SHP77 treated with DMSO at 0.1 percent for 48 hours (cell line): Measurements from ENCODE around the gene ZFP1.

ENCODE experiments used
- DNase-seq: peaks from one replicate; lab custom pipeline; 2025; lab: John Stamatoyannopoulos, UW

ZFP1 gene

DNA sequence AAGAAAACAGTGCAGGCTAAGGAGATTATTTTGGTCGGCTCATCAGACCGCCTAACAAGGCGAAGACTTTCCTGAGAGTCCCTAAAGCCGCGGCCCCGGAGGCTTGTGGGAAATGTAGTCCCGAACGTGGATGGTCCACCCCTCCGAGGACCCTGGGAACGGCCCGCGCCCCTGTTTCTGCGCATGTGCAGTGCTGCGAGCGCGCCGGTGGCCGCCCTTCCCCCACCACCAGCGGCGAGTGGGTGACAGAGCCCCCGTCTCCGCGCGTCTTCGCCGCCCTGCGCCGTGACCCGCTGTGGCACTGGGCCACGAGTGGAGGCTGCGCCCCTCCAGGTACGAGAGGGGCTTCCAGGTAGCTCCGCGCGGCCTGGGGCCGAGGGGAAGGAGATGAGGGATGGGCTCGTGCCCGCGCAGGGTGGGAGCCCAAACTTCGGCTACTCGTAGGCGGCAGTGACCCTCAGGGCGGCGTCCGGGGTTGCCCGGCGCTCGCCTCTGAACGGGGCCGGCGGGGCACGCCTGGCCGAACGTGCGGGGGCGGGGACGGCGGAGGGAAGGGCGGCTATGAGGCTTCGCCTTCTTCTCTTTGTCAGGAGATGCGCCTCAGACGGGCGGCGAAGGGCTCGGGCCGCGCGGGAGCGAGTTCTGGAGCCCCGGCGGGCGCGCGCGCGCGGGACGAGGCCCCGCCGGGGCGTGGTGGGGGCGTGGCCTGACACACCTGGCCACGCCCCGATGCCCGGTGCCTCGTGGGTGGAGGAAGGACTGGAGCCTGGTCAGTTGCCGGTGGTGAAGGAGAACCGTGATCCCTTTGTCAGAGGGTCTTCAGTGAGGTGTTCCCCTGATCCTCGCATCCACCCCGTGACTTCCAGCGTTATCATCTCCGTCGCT, at the start of gene ZFP1:
ZFP1 (plus strand) TSS at position 214 of the 885 bp plus-strand sequence. CDS start 4,428 bp downstream, outside the sequence.
- DNase-seq, result peak; percentile 80

DNA sequence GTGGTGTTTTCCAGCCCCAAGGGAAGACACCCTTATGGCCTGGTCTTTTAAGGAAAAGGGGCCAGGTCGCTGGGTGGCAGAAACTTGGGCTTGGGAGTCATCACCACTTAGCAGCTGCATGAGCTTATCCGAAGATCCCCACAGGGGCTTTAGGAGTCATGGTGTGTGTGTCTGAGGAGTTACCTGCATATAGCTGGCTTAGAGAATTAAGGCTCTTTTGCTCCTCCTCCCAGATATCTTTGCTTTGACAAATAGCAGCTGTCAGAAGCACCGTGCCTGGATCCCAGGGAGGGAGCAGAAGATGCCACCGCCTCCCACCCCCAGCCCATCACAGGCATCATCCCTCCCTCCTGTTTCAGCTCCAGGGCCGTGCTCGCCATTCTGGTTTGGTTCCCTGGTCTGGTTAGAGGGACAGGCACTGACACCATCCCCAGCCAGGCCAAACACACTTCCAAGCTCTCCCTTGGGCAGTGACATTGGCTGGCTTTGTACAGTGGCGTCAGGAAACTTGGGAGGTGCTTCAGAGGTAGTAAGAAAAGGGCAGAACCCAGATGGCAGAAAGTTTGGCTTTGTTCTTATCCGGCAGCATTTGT, 49.2 kb upstream of the ZFP1 start:
- DNase-seq, result no peak

DNA sequence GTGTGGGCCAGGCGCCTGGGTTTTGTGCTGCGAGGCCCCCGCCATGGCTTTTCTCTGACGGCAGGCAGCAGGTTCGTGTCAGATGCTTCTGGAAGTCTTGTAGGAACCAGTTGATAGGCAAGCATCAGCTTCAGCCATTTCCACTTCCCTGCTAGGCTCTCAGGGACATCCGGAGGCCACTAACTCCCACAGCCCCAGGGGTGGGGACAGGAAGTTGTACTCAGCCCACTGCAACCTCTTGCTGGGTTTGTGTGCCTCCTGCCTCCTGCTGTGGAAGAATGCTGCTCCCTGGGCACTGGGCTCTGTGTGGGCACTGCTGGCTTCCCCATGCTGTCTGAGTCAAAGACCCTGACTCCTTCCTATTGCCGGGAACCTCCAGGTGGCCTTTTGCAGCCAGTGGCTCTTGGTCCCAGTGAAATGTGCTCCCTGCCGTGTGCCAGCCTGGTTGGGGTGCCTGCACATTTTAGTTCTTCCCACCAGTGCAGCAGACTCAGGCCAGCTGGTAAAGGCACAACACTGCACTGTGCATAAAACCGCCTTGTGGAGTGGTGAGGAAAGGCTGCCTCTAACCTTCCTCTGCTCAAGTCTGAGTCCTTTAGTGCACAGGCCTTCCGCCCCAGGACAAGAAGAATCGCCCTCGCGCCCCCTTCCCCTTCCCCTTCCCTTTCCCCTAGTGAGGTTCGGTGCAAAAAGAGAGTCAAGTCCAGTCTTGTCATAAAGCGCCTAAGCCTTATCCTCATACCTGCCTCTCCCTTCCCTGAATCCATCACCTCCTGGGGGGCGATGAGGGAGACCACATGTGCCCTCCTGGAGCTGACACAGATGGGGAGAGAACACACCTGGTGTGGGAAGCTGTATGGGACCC, 48.4 kb upstream of the ZFP1 start:
- no peak for DNase-seq

DNA sequence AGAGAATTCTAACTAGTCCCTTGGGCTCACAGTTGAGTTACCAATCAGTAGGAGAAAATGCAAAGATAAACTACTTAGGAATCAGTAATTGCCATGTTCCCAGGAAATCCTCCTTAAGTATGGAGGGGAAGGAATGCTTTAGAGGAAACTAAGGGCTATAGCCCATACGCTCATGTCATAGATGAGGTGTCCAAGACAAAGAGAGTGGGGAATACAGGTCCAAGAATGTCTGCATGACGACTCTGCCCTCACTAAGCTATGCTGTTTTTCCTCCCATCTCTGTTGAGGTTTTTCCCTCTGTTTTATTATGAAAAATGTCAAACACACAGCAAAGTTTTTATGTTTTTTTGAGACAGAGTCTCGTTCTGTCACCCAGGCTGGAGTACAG, 47.7 kb upstream of the ZFP1 start:
- no peak for DNase-seq

DNA sequence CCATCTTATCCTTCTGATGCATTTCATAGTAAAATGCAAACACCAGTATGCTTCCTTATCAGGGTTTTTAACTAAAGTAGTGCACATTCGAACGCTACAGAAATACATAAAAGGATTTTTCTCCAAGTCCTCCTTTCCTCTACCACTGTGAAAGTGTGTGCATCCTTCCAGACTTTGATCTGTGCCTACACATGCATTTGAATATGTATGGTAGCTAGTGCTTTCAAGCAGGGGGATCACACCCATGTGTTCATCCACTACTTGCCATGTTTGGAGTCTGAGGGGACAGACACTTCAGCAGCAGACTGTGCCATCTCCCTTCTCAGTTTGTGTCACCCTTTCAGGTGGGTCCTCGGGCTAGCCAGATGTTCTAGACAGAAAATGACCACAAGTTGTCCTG, 46.7 kb upstream of the ZFP1 start:
- no peak for DNase-seq

DNA sequence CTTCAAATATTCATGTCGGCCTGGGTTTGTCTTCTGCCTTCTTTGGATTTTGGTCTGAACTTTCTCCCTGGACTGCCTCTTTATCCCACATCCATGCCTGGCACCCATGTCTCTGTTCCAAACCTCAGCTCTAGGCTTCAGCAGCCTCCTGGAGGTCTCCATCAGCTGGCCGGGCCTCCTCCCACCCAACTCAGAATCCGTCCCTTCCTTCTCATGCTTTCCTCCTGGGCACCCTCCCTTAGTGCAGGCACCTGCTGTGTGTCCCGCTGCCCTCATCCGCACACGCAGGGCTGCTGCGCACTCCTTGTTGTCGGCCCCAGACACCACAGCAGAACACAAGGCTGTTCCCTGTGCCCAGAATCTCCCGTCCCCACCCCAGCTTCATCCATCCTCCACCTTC, 45.7 kb upstream of the ZFP1 start:
- DNase-seq, result no peak

DNA sequence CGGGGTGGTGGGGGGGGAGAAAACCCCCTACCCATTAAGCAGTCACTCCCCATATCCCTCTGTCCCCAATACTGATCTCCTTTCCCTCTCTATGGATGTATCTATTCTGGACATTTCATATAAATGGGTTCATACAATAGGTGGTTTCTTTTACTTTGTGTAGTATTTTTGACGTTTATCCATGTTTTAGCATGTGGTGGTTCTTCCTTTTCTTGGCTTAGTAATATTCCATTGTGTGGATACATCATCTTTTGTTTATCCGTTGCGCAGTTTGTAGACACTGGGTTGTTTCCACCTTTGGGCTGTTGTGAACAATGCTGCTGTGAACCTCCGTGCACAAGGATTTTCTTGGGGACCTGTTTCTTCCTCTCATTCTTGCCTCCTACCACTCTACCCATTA, 44.3 kb upstream of the ZFP1 start:
- no peak for DNase-seq

DNA sequence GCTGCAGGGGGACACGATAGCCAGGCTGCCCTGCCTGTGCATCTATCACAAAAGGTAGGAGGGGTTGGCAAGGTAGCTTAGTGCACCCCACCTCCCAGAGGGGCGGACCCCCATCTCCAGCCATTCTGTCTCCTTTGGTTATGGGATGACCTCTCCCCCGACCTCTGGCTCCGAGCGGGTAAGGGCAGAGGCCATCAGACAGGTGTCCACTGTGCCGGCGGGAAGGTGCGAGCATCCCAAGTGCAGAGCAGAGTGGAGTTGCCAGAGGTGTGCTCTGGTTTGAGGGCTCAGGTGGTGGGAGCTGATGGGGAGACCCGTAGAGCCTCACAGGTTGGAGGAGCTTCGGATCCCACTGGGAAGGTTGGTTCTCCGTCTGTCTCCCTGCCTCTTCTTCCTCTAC, 43.5 kb upstream of the ZFP1 start:
- DNase-seq, result no peak

DNA sequence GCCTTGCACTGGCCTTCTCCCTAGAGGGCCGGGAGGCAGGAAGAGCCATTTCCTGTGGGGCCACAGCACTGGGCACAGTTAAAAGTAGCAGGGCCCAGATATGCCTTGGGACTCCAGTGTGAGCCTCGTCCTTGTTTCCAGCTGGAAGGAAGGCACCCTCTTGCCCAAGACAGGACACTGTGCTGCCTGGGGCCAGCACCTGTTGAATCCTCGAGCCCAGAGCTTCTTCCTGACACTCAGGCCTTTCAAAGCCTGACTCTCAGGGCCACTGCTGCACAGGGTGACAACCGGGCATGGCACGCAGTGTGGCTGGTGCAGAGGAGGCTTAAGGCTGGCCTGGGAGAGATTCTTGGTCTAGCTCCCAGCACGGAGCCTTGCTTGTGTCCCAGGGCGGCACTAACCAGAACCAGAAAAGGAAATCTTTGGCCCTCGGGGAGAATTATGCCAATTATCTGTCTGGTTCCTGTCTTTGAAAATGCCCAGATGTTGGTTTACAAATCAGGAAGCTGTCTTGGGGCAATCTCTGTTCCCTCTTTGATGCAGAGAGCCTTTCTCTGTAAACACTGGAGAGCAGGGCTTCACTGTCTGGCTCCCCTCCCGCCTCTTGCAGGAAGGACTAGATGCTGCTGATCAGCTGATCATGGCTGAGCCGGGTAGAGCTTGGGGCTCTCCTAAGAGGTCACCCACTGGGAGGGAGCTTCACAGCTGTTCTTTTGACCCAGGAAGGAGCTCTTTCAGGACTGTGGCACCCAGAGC, 42.8 kb upstream of the ZFP1 start:
- DNase-seq, result no peak

DNA sequence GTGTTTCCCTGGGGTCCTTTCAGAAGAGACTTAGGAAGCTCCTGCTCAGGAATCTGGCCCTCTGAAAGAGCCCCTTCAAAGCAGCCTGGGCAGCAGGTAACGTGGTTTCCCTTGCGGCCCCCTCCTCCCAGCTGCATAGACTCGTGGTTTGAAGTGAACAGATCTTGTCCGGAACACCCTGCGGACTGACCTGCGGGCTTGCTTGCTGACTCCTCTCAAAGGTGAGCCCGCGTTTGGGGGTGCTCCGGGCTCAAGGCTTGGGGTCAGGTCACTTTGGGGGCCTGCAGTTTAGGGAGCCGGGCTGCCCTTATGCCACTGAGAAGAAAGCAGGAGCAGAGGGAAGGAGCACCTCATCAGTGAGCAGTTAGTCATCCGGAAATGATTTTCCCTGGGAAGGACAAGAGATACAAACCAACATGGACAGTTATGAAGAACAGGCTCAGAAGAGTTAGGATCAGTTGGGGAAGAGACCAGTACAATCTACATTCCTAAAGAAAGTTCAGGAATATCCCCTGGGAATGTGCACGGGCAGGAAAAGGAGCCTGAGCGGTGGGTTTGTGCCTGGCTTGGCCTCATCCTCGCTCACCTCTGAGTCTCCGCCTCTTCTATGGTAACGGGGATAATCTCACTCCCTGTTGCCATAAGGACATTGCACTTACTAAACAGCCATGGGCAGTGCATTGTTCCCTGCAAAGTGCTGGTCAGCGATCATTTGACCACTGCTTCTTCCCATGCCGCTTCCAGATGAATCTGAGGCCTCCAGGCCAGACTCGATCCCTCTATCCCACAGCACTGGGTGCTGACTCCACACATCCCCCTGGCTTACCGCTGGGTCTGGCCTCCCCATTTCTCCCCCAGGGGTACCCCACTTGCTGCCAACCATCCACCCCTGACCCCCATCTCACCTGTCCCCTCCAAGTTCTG, 41.7 kb upstream of the ZFP1 start:
- DNase-seq, result no peak

DNA sequence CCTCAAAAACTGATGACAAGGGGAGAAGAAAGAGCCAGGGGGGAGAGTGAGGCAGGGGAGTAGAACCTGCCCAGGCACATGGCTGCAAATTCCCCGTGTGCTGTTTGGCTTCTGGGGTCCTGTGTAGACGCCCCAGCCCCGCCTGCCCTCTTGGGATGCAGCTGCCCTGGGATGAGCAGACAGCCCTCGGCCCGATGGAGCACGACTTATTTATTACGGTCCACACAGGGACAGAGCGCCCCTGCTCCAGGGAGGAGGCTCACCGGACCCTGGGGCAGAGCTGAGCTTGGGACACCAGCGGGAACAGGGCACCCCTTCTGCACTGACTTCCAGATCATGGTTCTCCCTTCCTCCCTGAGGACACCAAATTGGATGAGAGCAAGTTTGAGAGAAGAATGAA, 40.8 kb upstream of the ZFP1 start:
- DNase-seq, result no peak

DNA sequence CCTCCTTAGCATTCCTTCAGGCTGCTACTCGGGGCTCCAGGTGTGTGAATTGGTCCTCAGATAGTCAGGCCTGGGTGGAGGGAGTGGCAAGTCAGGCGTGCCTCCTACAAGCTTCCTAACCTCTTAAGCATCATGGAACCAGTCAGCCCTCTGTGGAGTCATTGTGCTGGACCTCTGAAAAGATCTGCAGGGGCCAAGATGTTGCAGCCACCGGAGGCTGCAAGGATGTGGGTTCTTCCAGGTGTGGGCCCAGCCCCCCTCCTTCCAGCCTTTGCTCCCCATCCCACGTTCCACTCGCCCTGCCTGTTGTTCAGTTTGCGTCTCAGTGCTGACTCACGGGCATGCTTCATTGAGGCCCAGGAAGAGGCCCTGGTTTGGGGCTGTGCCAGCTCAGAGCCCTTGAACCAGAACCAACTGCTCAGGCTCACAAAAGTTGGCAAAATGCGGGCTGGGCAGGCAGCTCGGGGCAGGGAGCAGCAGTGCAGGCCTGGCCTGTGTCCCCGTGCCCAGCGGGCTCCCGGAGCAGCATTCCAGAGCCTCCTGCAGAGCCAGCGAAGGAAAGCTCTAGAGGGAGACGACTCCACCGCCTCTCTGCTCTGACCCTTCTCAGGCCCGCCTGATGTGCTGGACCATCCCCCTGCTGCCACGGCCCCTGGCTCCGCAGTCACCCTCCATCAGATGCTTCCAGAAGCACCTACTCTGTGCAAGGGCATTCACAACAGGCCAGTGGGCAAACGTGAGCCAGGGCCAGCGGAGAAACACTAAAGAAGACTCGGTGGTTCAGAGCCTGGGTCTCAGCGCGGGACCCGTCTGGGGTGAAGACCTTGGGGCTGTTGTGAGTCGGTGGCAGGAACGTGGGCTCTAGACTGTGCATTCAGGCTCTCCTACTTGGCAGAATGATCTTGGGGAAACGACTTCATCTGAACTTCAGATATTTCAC, 39.3 kb upstream of the ZFP1 start:
- DNase-seq, result peak; percentile 84

DNA sequence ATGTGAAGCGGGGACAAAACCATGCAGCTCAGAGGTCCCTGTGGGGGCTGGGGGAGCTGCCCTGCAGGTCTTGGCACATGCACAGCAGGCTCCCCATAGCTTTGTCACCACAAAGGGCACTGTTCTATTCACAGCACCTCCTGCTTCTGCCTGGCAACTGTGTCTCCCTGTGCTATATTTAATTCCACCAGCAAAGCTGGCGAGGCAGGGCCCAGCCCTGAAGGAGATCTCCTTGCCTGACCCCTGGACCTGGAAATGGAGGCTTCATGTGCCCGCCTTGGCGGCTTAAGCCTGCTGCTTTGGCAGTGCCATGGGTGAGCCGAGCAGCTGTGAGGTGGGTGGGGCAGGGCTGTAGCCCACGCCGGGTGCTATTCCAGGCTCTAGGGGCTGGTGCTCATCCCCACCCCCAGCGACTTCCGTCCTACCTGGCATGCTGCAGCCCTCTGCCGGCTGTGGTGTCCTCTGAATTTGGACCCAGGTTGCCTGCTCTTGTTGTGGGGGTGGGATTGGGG, 38.5 kb upstream of the ZFP1 start:
- peak; percentile 60 for DNase-seq

DNA sequence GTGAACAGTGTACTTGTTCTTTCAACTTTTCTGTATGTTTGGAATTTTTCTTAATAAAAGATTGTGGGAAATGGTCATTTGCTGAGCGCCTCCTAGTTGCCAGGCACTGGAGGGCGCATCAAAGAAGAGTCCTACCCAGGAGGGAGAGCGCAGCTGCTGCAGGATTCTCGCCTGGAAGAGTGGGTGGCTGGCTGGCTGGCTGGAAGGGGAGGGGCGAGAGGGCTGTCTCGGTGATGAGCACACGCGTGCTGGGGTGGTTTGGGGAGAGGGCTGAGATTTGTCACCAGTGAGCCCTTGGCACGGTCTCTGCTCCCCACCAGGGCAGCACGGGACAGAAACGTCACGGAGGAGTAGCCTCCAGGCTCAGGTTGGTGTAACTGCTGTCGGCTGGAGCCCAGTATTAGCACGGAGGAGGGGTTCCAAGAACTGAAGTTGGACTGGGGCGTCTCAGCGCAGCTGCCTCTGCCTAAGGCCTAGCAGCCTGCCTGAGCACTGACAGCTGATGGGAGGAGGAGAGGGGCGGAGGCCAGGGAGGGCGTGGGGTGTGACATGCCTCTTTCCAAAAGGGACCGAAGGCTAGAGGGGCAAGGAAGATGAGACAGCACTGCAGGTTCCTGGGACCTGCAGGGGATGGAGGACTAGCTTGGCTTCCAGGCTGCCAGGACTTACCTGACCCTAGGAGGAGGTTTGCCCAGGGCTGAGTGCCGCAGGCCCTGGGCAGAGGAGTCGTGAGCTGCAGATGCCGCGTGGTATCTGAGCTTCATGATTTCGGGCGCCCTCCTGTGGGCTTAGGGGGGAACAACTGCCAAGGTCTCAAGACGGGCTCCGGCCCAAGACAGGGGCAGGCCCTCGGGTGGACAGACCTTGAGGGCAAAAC, 37.4 kb upstream of the ZFP1 start:
- DNase-seq, result peak; percentile 74

DNA sequence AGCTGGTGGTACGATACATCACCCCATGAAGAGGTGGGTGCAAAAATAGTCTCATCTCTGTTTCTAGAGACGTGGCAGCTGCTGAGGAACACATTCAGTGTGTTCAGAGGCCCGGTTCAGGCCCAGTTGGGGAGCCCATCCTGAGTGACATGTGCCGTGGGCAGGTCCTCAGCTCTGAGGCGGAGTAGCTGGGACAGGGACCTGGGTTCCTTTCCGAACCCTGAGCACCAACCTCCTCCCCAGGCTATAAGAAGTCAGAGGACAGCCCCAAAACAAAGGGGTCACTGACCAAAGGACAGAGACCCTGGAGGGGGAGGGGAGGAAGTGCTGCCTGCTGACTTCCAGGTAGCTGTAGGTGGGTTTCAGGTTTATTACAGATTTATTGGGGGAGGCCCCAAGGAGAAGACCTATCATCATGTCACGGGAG, 36.8 kb upstream of the ZFP1 start:
- no peak for DNase-seq

DNA sequence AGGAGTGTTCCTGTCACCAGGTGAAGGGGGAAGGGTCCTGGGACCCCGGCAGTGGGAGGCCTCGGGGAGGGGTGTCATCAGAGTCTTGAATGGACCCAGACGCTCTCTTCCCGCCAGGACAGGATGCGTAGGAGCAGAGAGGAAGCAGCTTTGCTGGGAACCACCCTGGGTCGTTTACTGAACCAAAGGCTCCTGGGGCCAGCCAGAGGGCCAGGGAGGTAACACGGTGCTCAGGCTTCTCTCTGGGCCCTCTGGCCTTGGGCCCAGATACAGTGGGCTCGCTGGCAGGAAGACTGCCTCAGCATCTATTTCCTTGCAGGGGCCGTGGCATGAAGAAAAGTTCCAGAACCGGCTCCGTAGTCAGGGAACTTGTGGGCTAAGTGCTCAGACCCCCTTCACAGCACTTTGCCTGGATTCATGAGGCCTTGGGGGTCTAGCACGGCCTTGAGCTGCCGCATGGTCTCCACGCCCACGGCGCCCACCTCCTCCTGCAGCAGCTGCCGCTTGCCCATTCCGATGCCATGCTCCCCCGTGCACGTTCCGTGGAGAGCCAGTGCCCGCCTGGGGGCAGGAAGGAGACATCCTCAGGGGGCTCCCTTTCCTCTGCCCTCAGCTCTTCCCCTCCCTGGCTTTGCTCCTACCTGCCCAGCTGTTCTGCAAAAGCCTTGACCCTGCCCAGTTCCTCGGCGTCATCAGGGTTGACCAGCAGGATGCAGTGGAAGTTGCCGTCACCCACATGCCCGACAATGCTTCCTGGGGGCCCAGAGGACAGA, 36.2 kb upstream of the ZFP1 start:
- DNase-seq, result no peak

DNA sequence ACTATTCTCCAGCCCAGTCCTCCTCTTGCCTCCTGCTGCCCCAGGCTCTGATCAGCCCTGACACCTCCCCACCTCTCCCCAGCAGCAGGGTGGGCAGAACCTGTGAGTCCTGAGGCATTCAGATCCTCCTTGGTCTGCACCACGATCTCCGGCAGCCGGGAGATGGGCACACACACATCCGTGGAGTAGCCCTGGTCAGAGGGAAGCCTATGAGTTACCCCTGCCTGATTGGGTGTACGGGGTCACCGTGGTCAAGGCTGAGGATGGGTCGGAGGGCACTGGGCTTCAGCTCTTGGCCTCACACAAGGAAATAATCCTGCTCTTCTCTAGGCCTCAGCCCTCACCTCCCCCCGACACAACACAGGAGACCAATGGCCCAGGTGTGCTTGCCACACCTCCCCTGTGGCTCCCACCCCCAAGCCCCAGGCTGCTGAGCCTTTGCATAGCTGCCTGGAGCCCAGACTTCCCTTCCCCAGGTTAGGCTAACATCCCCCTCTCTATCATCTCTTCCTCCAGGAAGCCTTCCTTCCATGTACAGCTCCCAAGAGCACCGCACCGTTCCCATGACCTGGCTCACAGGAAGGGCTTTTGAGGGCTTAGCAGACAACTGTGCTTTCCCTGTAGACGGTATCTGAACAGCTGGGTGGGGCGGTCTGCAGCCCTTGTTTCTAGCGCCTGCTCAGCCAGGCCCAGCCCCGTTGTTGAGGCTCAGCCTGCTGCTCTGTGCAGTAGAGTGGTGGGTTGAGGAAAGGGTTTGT, 35.4 kb upstream of the ZFP1 start:
- DNase-seq, result no peak
